Effector memory CD8-positive, alpha-beta T cell (primary cell): ENCODE results near the gene HIVEP3.

Source experiments
- ATAC-seq: fragments of 150-1000 bp; cut with Tn5 transposase; replicated peaks from 2 replicates; pipeline ENCODE4 v1.10.0; 2021; ENCODE audit warnings: mild to moderate bottlenecking, moderate library complexity
- DNase-seq, 3 experiments: peaks; one replicate each; pipeline ENCODE4 v3.0.0; 2021
- H3K27ac Mint-ChIP-seq, 2 donors: one replicate each; pipeline ENCODE4 v1.8.0; 2022; ENCODE audit warnings: mild to moderate bottlenecking in 2 of 2, mixed read lengths in 2 of 2, moderate library complexity in 2 of 2
- H3K27me3 Mint-ChIP-seq, 2 donors: one replicate each; pipeline ENCODE4 v1.8.0; 2022; ENCODE audit warnings: mixed read lengths in 2 of 2
- H3K36me3 Mint-ChIP-seq: one replicate; pipeline ENCODE4 v1.8.0; 2022; ENCODE audit warnings: mild to moderate bottlenecking, moderate library complexity, mixed read lengths; ENCODE audit not compliant: insufficient read depth
- H3K4me1 Mint-ChIP-seq, 2 donors: one replicate each; pipeline ENCODE4 v1.8.0; 2022; ENCODE audit warnings: low read depth in 2 of 2, mixed read lengths in 2 of 2
- H3K4me3 Mint-ChIP-seq, 2 donors: one replicate each; pipeline ENCODE4 v1.8.0; 2022; ENCODE audit warnings: mild to moderate bottlenecking in 2 of 2, mixed read lengths in 2 of 2, moderate library complexity in 2 of 2
- H3K9me3 Mint-ChIP-seq, 2 donors: one replicate each; pipeline ENCODE4 v1.8.0; 2022; ENCODE audit warnings: mixed read lengths in 2 of 2

The HIVEP3 gene

GRCh38 chr1:41618066-41618825 is 300.5 kb downstream of the HIVEP3 start:
- Mint-ChIP-seq H3K36me3 (peaks cover 3% of the 10 kb centered on the region), H3K4me1 (peaks cover 23 to 40% of the 10 kb centered on the region in 2 donors), H3K9me3 (no peaks in the 10 kb centered on the region), H3K4me3 (no peak overlapping the region), H3K27ac (no peak overlapping the region), H3K27me3 (no peaks in the 10 kb centered on the region)
- DNase-seq (no peak), ATAC-seq (no peak)

GRCh38 chr1:41617336-41617735 is 301.4 kb downstream of the HIVEP3 start:
- peaks cover 3% of the 10 kb centered on the region for H3K36me3 Mint-ChIP-seq
- no peak overlapping the region for H3K4me3 Mint-ChIP-seq
- no peaks in the 10 kb centered on the region for H3K27me3 Mint-ChIP-seq
- peaks cover 17 to 31% of the 10 kb centered on the region in 2 donors for H3K4me1 Mint-ChIP-seq
- no peak overlapping the region for H3K27ac Mint-ChIP-seq
- no peak for ATAC-seq
- no peak for DNase-seq
- no peaks in the 10 kb centered on the region for H3K9me3 Mint-ChIP-seq

- H3K4me1 Mint-ChIP-seq, result peaks cover 17 to 23% of the 10 kb centered on the region in 2 donors
- no peaks in the 10 kb centered on the region for H3K27me3 Mint-ChIP-seq
- H3K36me3 Mint-ChIP-seq, result peaks cover 3% of the 10 kb centered on the region
These were observed 302.2 kb downstream of the HIVEP3 start for GRCh38 chr1:41616563-41616962.

GRCh38 chr1:41615981-41616380 is 302.7 kb downstream of the HIVEP3 start:
- ATAC-seq, result no peak
- no peaks in the 10 kb centered on the region for H3K9me3 Mint-ChIP-seq
- no peaks in the 10 kb centered on the region for H3K27me3 Mint-ChIP-seq
- no peak for DNase-seq
- H3K4me1 Mint-ChIP-seq, result peaks cover 17 to 18% of the 10 kb centered on the region in 2 donors
- peaks cover 3% of the 10 kb centered on the region for H3K36me3 Mint-ChIP-seq
- no peak overlapping the region for H3K4me3 Mint-ChIP-seq
- peak overlapping the region; percentile 41 to 62 for H3K27ac Mint-ChIP-seq

More at GRCh38 chr1:41616563-41616962, 302.2 kb downstream of the HIVEP3 start:
- peak overlapping the region; percentile 41 to 62 for H3K27ac Mint-ChIP-seq
- no peaks in the 10 kb centered on the region for H3K9me3 Mint-ChIP-seq
- DNase-seq (no peak), ATAC-seq (no peak)
- no peak overlapping the region for H3K4me3 Mint-ChIP-seq

- no peaks in the 10 kb centered on the region for H3K9me3 Mint-ChIP-seq
- H3K4me3 Mint-ChIP-seq, result no peak overlapping the region
- ATAC-seq, result no peak
- H3K4me1 Mint-ChIP-seq, result peaks cover 10 to 12% of the 10 kb centered on the region in 2 donors
- peak overlapping the region in 1 of 2 donors; percentile 68 for H3K27ac Mint-ChIP-seq
- no peaks in the 10 kb centered on the region for H3K36me3 Mint-ChIP-seq
- H3K27me3 Mint-ChIP-seq, result no peaks in the 10 kb centered on the region
- DNase-seq, result no peak
These were observed 303.4 kb downstream of the HIVEP3 start for GRCh38 chr1:41615316-41615715.

GRCh38 chr1:41614818-41615217 is 303.9 kb downstream of the HIVEP3 start:
- no peaks in the 10 kb centered on the region for H3K27me3 Mint-ChIP-seq
- no peak for ATAC-seq
- no peaks in the 10 kb centered on the region for H3K36me3 Mint-ChIP-seq

GRCh38 chr1:41613689-41614574 is 304.8 kb downstream of the HIVEP3 start:
- ATAC-seq, result no peak
- peaks cover 10 to 11% of the 10 kb centered on the region in 2 donors for H3K4me1 Mint-ChIP-seq
- H3K27ac Mint-ChIP-seq, result no peak overlapping the region

More at GRCh38 chr1:41614818-41615217, 303.9 kb downstream of the HIVEP3 start:
- peak overlapping the region in 1 of 2 donors; percentile 68 for H3K27ac Mint-ChIP-seq
- no peak for DNase-seq
- H3K4me3 Mint-ChIP-seq, result no peak overlapping the region
- no peaks in the 10 kb centered on the region for H3K9me3 Mint-ChIP-seq
- peaks cover 10 to 14% of the 10 kb centered on the region in 2 donors for H3K4me1 Mint-ChIP-seq

GRCh38 chr1:41612953-41613352 is 305.8 kb downstream of the HIVEP3 start:
- no peak for ATAC-seq
- Mint-ChIP-seq H3K27ac (no peak overlapping the region), H3K36me3 (no peaks in the 10 kb centered on the region), H3K27me3 (no peaks in the 10 kb centered on the region), H3K9me3 (no peaks in the 10 kb centered on the region), H3K4me3 (no peak overlapping the region), H3K4me1 (peaks cover 10% of the 10 kb centered on the region in 2 donors)
- DNase-seq, result no peak

More at GRCh38 chr1:41613689-41614574, 304.8 kb downstream of the HIVEP3 start:
- no peaks in the 10 kb centered on the region for H3K9me3 Mint-ChIP-seq
- H3K36me3 Mint-ChIP-seq, result no peaks in the 10 kb centered on the region
- H3K4me3 Mint-ChIP-seq, result no peak overlapping the region
- no peaks in the 10 kb centered on the region for H3K27me3 Mint-ChIP-seq
- DNase-seq, result no peak

- H3K9me3 Mint-ChIP-seq, result no peaks in the 10 kb centered on the region
- no peak for ATAC-seq
- peaks cover 11 to 13% of the 10 kb centered on the region in 2 donors for H3K4me1 Mint-ChIP-seq
- DNase-seq, result no peak
- no peaks in the 10 kb centered on the region for H3K27me3 Mint-ChIP-seq
- H3K36me3 Mint-ChIP-seq, result no peaks in the 10 kb centered on the region
- H3K4me3 Mint-ChIP-seq, result no peak overlapping the region
- H3K27ac Mint-ChIP-seq, result no peak overlapping the region
These were observed 306.7 kb downstream of the HIVEP3 start for GRCh38 chr1:41611932-41612450.

GRCh38 chr1:41611068-41611931 is 307.4 kb downstream of the HIVEP3 start:
- H3K27me3 Mint-ChIP-seq, result no peaks in the 10 kb centered on the region
- no peak overlapping the region for H3K4me3 Mint-ChIP-seq
- H3K9me3 Mint-ChIP-seq, result no peaks in the 10 kb centered on the region
- no peak overlapping the region for H3K27ac Mint-ChIP-seq
- no peaks in the 10 kb centered on the region for H3K36me3 Mint-ChIP-seq
- H3K4me1 Mint-ChIP-seq, result peaks cover 11 to 13% of the 10 kb centered on the region in 2 donors
- ATAC-seq (no peak), DNase-seq (no peak)

- H3K4me3 Mint-ChIP-seq, result no peak overlapping the region
- H3K27ac Mint-ChIP-seq, result peak overlapping the region in 1 of 2 donors; percentile 23
- DNase-seq, result no peak
- no peaks in the 10 kb centered on the region for H3K27me3 Mint-ChIP-seq
- H3K9me3 Mint-ChIP-seq, result no peaks in the 10 kb centered on the region
- no peaks in the 10 kb centered on the region for H3K36me3 Mint-ChIP-seq
- H3K4me1 Mint-ChIP-seq, result peaks cover 9 to 10% of the 10 kb centered on the region in 2 donors
- ATAC-seq, result no peak
These were observed 308.4 kb downstream of the HIVEP3 start for GRCh38 chr1:41610361-41610760.

- Mint-ChIP-seq H3K27ac (peak overlapping the region in 1 of 2 donors; percentile 23), H3K27me3 (no peaks in the 10 kb centered on the region), H3K4me3 (no peak overlapping the region), H3K9me3 (no peaks in the 10 kb centered on the region), H3K4me1 (peaks cover 8% of the 10 kb centered on the region in 2 donors), H3K36me3 (no peaks in the 10 kb centered on the region)
- no peak for DNase-seq
- ATAC-seq, result no peak
These were observed 309.4 kb downstream of the HIVEP3 start for GRCh38 chr1:41609166-41609883.
